ENCODE data around the gene SHPK. TPM values are rescaled to one million over a fixed set of nuclear protein-coding genes. Genes with fewer than 3 reads are reported as not detected.

Gene SHPK
- total RNA-seq, 4 donors from 2014 or later: 5.8 to 83.8 (median 44.9) TPM

DNA sequence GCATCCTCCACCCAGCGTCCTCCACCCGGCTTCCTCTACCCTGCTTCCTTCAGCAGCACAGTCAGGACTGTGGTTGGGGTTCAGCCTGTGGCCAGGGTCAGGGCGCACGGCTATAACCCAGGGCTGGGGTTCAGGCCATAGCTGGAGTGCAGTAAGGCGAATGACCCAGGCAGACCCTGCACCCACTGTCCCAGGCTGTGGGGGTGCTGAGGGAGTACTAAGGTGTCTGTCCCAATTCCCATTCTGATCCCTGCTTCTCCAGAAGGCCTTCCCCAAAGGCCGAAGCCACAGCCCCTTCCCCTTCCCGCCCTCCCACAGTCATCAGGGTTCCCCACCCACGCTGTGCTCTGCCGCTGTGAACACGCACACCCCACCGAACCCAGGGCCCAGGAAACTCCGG lies 45.0 kb upstream of the SHPK start:
- no peak overlapping the region for H3K4me3 ChIP-seq
- no peak overlapping the region for H3K27ac ChIP-seq
- TF ChIP-seq POLR2A (IDR thresholded peaks at IDR 0.05): no peak
- TF ChIP-seq, protein P1, sequence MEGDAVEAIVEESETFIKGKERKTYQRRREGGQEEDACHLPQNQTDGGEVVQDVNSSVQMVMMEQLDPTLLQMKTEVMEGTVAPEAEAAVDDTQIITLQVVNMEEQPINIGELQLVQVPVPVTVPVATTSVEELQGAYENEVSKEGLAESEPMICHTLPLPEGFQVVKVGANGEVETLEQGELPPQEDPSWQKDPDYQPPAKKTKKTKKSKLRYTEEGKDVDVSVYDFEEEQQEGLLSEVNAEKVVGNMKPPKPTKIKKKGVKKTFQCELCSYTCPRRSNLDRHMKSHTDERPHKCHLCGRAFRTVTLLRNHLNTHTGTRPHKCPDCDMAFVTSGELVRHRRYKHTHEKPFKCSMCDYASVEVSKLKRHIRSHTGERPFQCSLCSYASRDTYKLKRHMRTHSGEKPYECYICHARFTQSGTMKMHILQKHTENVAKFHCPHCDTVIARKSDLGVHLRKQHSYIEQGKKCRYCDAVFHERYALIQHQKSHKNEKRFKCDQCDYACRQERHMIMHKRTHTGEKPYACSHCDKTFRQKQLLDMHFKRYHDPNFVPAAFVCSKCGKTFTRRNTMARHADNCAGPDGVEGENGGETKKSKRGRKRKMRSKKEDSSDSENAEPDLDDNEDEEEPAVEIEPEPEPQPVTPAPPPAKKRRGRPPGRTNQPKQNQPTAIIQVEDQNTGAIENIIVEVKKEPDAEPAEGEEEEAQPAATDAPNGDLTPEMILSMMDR (IDR thresholded peaks at IDR 0.05): no peak
- no peaks in the 10 kb centered on the region for H3K27me3 ChIP-seq
- no peaks in the 10 kb centered on the region for H3K4me1 ChIP-seq
- no peak for DNase-seq
- no peaks in the 10 kb centered on the region for H3K36me3 ChIP-seq
- no peaks in the 10 kb centered on the region for H3K9me3 ChIP-seq

DNA sequence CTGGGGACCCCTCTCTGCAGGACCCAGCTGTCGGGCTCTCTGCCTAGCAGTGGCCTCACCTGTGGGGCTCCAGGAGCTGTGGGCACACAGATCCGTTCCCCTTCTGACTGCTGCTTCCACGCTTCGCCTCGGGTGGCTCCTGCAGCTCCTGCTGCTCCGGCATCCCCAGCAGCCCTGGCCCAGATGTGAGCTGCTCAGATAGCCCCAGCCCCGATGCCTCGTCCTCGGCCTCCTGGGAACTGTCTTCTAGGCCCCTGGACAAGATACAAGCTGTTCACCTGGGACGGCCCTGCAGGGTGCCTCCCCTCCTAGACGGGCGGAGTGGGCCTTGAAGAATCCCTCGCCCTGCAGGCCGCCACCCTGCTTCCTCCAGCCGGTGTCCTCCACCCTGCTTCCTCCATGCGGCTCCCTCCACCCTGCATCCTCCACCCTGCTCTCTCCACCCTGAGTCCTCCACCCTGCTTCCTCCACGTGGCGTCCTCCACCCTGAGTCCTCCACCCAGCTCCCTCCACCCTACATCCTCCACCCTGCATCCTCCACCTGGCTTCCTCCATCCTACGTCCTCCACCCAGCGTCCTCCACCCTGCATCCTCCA lies 43.6 kb upstream of the SHPK start:
- Histone ChIP-seq H3K4me1 (no peaks in the 10 kb centered on the region), H3K27ac (no peak overlapping the region), H3K27me3 (no peaks in the 10 kb centered on the region), H3K36me3 (no peaks in the 10 kb centered on the region), H3K4me3 (no peak overlapping the region), H3K9me3 (no peaks in the 10 kb centered on the region)
- DNase-seq: no peak
- TF ChIP-seq POLR2A (IDR thresholded peaks at IDR 0.05): no peak
- TF ChIP-seq, protein P1 (IDR thresholded peaks at IDR 0.05): no peak

DNA sequence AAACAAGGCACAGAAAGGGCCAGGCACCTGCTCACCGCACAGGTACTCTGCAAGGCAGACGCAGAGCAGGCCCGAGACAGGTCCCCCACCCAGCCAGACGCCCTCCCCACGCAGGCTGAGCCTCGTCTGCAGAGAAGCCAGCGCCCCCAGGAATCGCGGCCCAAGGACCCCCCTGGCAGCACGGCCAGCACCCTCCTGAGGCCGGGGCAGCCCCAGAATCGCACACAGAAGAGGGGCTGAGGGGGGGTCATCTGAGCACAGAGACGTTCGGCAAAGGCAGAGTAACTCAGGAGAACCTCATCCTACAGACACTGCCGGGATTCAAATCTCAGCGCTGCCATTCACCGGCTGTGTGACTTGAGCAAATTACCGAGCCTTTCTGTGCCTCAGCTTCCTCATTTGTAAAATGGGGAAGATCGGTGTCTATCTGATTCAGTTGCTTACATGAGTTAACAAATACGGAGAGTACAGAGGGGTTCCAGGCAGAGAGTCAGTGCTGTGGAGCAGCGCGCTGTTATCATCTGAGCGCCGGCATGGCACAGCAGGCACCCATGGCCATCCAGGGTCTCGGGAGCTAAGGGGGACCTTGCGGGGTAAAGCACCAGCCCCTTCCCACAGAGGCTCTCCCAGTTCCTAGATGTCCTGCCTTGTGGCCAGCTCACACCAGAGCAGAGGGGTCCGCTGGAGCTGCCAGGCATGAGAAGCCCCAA lies 42.9 kb upstream of the SHPK start:
- no peaks in the 10 kb centered on the region for H3K9me3 ChIP-seq
- H3K4me1 ChIP-seq: no peaks in the 10 kb centered on the region
- TF ChIP-seq, protein P1 (IDR thresholded peaks at IDR 0.05): no peak
- no peak for TF ChIP-seq POLR2A (IDR thresholded peaks at IDR 0.05)
- no peaks in the 10 kb centered on the region for H3K27me3 ChIP-seq
- DNase-seq: no peak
- no peaks in the 10 kb centered on the region for H3K36me3 ChIP-seq
- no peak overlapping the region for H3K27ac ChIP-seq
- H3K4me3 ChIP-seq: no peak overlapping the region

DNA sequence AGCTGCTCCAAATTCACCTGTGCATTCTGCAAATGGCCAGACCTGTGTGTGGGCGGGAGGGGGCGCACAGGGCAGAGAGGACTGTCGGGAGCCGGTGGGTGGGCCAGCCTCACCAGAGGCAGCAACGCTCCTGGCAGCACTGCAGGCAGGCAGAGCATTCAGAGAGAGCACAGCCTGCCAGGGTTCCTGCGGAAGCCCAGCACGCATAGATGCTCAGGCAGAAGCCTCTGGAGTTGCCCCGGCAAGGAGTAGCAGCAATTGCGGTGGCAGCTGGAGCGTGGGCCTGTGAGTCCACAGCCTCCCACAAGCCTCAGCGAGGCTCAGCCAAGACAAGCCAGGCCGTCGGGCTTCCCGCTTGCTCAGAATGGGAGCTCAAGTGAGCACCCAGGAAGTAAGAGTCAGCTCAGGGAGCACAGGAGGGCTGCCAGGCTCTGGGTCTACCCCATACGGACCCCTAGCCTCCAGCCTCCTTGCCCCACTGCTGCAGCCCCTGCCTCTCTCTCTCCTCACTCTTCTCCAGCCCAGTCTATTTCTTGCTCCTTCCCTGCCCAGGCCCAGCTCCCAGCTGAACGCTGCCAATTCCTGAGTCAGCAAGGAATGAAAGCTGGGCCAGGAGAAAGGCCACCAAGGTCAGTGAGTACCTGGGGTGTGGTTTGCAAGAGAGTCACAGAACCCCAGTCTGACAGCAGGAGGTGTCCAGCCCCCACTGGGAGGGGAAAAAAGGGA lies 42.2 kb upstream of the SHPK start:
- DNase-seq: no peak
- Histone ChIP-seq H3K4me1 (no peaks in the 10 kb centered on the region), H3K27ac (no peak overlapping the region), H3K9me3 (no peaks in the 10 kb centered on the region), H3K27me3 (no peaks in the 10 kb centered on the region), H3K36me3 (no peaks in the 10 kb centered on the region), H3K4me3 (no peak overlapping the region)
- no peak for TF ChIP-seq POLR2A (IDR thresholded peaks at IDR 0.05)
- TF ChIP-seq, protein P1 (IDR thresholded peaks at IDR 0.05): no peak

DNA sequence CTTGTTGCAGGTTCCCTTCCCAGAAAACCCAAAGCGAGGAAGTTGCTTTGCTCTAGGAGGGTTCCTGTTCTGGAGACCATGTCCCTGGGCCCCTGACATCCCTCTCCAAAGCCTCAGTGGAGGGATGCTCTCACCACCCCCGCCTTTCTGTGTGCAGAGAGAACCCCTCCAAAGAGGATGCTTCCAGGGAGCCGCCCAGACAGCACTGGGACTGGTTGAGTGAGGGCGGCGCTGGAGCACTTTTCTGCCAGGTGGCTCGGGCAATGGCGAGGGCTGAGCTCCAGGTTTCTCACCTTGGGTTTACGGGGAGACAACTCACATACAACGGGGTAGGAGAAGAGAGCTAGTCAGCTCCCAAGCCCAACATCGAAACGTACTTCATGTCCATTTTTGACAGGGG lies 39.8 kb upstream of the SHPK start:
- no peak overlapping the region for H3K27ac ChIP-seq
- no peak for DNase-seq
- H3K36me3 ChIP-seq: no peaks in the 10 kb centered on the region
- no peaks in the 10 kb centered on the region for H3K4me1 ChIP-seq
- no peaks in the 10 kb centered on the region for H3K27me3 ChIP-seq
- no peak overlapping the region for H3K4me3 ChIP-seq
- no peaks in the 10 kb centered on the region for H3K9me3 ChIP-seq
- no peak for TF ChIP-seq POLR2A (IDR thresholded peaks at IDR 0.05)
- TF ChIP-seq, protein P1 (IDR thresholded peaks at IDR 0.05): no peak
